Stimulated activated CD8-positive, alpha-beta memory T cell treated with anti-CD3 and anti-CD28 coated beads, Interleukin-4, amount 100 ng/mL, for 1 hour (primary cell): ENCODE data around the gene CYP26A1.
"Not testable (repeated sequence)": the region's sequence is repeated elsewhere in the genome, so short reads cannot be mapped to it uniquely, and the experiment has no call there.

Source experiments
- DNase-seq, 2 donors: peaks; one replicate each; pipeline ENCODE4 v3.0.0-alpha.2; 2020; ENCODE audit warnings: low read depth in 2 of 2, low spot score in 1 of 2

The CYP26A1 gene

GRCh38 chr10:93079663-93080349 lies 6.1 kb downstream of the CYP26A1 start:
- DNase-seq: no peak

- DNase-seq: peak in 1 of 2 donors; percentile 13
These were observed 6.8 kb downstream of the CYP26A1 start for GRCh38 chr10:93080350-93081046.

GRCh38 chr10:93081318-93081717 lies 7.6 kb downstream of the CYP26A1 start:
- no peak for DNase-seq

- no peak for DNase-seq
These were observed 8.1 kb downstream of the CYP26A1 start for GRCh38 chr10:93081834-93082233.

- DNase-seq: no peak
These were observed 10.2 kb downstream of the CYP26A1 start for GRCh38 chr10:93083743-93084539.

GRCh38 chr10:93085272-93085859 lies 11.7 kb downstream of the CYP26A1 start:
- no peak for DNase-seq

- no peak for DNase-seq
These were observed 12.6 kb downstream of the CYP26A1 start for GRCh38 chr10:93086289-93086688.

- no peak for DNase-seq
These were observed 14.2 kb downstream of the CYP26A1 start for GRCh38 chr10:93087846-93088245.

- DNase-seq: no peak
These were observed 14.8 kb downstream of the CYP26A1 start for GRCh38 chr10:93088466-93088865.

- no peak for DNase-seq
These were observed 16.9 kb downstream of the CYP26A1 start for GRCh38 chr10:93090619-93091018.

- no peak for DNase-seq
These were observed 18.3 kb downstream of the CYP26A1 start for GRCh38 chr10:93091960-93092359.

- no peak for DNase-seq
These were observed 21.5 kb downstream of the CYP26A1 start for GRCh38 chr10:93095225-93095624.

- DNase-seq: no peak
These were observed 23.2 kb downstream of the CYP26A1 start for GRCh38 chr10:93096901-93097300.

GRCh38 chr10:93097386-93097785 lies 23.7 kb downstream of the CYP26A1 start:
- no peak for DNase-seq

GRCh38 chr10:93098816-93099215 lies 25.1 kb downstream of the CYP26A1 start:
- DNase-seq: no peak

- DNase-seq: no peak
These were observed 26.0 kb downstream of the CYP26A1 start for GRCh38 chr10:93099670-93100069.

GRCh38 chr10:93101148-93101547 lies 27.5 kb downstream of the CYP26A1 start:
- not testable (repeated sequence) for DNase-seq

GRCh38 chr10:93103953-93104352 lies 30.3 kb downstream of the CYP26A1 start:
- DNase-seq: no peak

- no peak for DNase-seq
These were observed 33.0 kb downstream of the CYP26A1 start for GRCh38 chr10:93106631-93107072.

- DNase-seq: no peak
These were observed 36.9 kb downstream of the CYP26A1 start for GRCh38 chr10:93110472-93111146.

- DNase-seq: no peak
These were observed 39.3 kb downstream of the CYP26A1 start for GRCh38 chr10:93113042-93113441.
